ENCODE data around the gene AGPAT2. TPM values are rescaled to one million over a fixed set of nuclear protein-coding genes. Genes with fewer than 3 reads are reported as not detected.

Gene AGPAT2
- total RNA-seq, 1 experiment from 2014 or later, result 103 TPM

DNA sequence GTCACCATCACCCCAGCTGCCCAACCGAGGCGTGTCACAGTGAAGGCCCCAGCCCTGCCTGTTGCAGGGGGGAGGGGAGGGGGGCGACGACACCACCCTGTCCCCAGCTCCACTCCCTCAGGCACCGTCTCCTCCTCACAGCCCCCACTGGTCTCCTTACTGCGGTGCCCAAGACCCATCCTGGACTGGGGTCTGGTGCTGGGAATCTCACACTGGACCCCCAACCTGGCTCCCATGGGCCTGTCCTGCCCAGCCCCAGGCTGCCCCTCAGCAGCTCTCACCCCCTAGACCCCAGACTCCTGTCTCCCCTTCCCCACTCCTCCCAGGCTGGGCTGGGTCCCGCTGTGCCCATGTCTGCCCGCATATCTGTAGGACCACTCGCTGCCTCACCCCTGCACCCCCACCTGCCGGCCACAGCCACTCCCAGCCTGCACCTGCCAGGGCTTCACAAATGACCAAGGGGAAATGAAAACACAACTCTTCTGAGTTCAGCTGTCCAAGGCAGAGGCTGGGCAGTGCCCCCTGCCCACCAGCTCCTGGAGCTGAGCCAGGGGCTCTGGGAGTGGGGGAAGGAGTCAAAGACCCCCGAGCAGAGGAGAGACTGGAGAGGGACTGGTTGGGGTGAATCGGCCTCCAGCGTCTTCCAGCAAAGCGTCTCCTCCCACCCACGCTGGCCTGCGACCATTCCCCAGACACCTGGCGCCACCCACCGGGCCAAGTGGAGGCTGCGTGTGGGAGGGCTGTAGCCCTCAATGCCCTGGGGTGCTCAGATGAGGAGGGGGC, 57.2 kb downstream of the AGPAT2 start:
- no peaks in the 10 kb centered on the region for H3K9me3 ChIP-seq (ENCODE audit: low read length)
- POLR2A ChIA-PET (ENCODE audit: unreplicated experiment), result no interaction called here
- CTCF ChIA-PET, result no interaction called here
- no peak overlapping the region for H3K9ac ChIP-seq (ENCODE audit: low read length)
- peak; percentile 39 for DNase-seq
- H3K4me3 ChIP-seq (ENCODE audit: low read length), result no peak overlapping the region
- no peaks in the 10 kb centered on the region for H3K36me3 ChIP-seq (ENCODE audit: low read depth, low read length)
- H3K27me3 ChIP-seq (ENCODE audit: low read length), result no peaks in the 10 kb centered on the region
- no peak overlapping the region for H3K27ac ChIP-seq (ENCODE audit: low read length)
- intact Hi-C loops (cut with micrococcal nuclease), result no loop called here
- no peak overlapping the region for H3K4me2 ChIP-seq (ENCODE audit: low read length)
- no peaks in the 10 kb centered on the region for H3F3A ChIP-seq (ENCODE audit: low read length, unreplicated experiment)
- peaks cover 6% of the 10 kb centered on the region; the same call in 1 of the 2 replicates for H3K4me1 ChIP-seq (ENCODE audit: insufficient read depth, low read length)
- ATAC-seq, result no peak
- TF ChIP-seq, protein P1, sequence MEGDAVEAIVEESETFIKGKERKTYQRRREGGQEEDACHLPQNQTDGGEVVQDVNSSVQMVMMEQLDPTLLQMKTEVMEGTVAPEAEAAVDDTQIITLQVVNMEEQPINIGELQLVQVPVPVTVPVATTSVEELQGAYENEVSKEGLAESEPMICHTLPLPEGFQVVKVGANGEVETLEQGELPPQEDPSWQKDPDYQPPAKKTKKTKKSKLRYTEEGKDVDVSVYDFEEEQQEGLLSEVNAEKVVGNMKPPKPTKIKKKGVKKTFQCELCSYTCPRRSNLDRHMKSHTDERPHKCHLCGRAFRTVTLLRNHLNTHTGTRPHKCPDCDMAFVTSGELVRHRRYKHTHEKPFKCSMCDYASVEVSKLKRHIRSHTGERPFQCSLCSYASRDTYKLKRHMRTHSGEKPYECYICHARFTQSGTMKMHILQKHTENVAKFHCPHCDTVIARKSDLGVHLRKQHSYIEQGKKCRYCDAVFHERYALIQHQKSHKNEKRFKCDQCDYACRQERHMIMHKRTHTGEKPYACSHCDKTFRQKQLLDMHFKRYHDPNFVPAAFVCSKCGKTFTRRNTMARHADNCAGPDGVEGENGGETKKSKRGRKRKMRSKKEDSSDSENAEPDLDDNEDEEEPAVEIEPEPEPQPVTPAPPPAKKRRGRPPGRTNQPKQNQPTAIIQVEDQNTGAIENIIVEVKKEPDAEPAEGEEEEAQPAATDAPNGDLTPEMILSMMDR (conservative IDR thresholded peaks at IDR 0.05; ENCODE audit: low read depth, low read length), result peak; percentile 56
- TF ChIP-seq EZH2phosphoT487 (IDR thresholded peaks at IDR 0.05; ENCODE audit: borderline replicate concordance, low read length) (no peak), EZH2 (IDR thresholded peaks at IDR 0.05; ENCODE audit: low read length, unreplicated experiment) (no peak)
- H3K79me2 ChIP-seq (ENCODE audit: low read length), result no peaks in the 10 kb centered on the region
- H4K20me1 ChIP-seq (ENCODE audit: low read length), result no peaks in the 10 kb centered on the region
- BruUV-seq (replicated peaks), result no TSS peak
- H3K9me2 ChIP-seq (replicated peaks; ENCODE audit: low read length), result no peaks in the 10 kb centered on the region
- no peak overlapping the region for H2AFZ ChIP-seq (ENCODE audit: low read length)

- ChIA-PET POLR2A (ENCODE audit: unreplicated experiment) (no interaction called here), CTCF (no interaction called here)
- intact Hi-C loops (cut with micrococcal nuclease), result no loop called here
- Histone ChIP-seq H3K4me2 (ENCODE audit: low read length) (no peak overlapping the region), H3F3A (ENCODE audit: low read length, unreplicated experiment) (no peaks in the 10 kb centered on the region), H3K4me3 (ENCODE audit: low read length) (no peak overlapping the region), H2AFZ (ENCODE audit: low read length) (no peak overlapping the region), H3K27me3 (ENCODE audit: low read length) (no peaks in the 10 kb centered on the region), H3K9me3 (ENCODE audit: low read length) (no peaks in the 10 kb centered on the region), H3K79me2 (ENCODE audit: low read length) (no peaks in the 10 kb centered on the region), H3K4me1 (ENCODE audit: insufficient read depth, low read length) (no peaks in the 10 kb centered on the region), H3K36me3 (ENCODE audit: low read depth, low read length) (no peaks in the 10 kb centered on the region), H4K20me1 (ENCODE audit: low read length) (no peaks in the 10 kb centered on the region), H3K27ac (ENCODE audit: low read length) (no peak overlapping the region), H3K9ac (ENCODE audit: low read length) (no peak overlapping the region), H3K9me2 (replicated peaks; ENCODE audit: low read length) (no peaks in the 10 kb centered on the region)
- DNase-seq (no peak), ATAC-seq (no peak)
- TF ChIP-seq EZH2 (IDR thresholded peaks at IDR 0.05; ENCODE audit: low read length, unreplicated experiment), result no peak
- TF ChIP-seq EZH2phosphoT487 (IDR thresholded peaks at IDR 0.05; ENCODE audit: borderline replicate concordance, low read length), result no peak
- TF ChIP-seq, protein P1 (conservative IDR thresholded peaks at IDR 0.05; ENCODE audit: low read depth, low read length), result no peak
- BruUV-seq (replicated peaks), result no TSS peak
These were observed 58.0 kb downstream of the AGPAT2 start for GRCh38 chr9:136629001-136629878.
